ENCODE measurements around the gene GALNT3. TPM values are rescaled to one million over a fixed set of nuclear protein-coding genes. Genes with fewer than 3 reads are reported as not detected.
A peak's percentile ranks its signal among the peaks of the same experiment; 100 is the strongest.

The GALNT3 gene
- total RNA-seq, 1 donor from 2014 or later = 18.4 TPM

DNA sequence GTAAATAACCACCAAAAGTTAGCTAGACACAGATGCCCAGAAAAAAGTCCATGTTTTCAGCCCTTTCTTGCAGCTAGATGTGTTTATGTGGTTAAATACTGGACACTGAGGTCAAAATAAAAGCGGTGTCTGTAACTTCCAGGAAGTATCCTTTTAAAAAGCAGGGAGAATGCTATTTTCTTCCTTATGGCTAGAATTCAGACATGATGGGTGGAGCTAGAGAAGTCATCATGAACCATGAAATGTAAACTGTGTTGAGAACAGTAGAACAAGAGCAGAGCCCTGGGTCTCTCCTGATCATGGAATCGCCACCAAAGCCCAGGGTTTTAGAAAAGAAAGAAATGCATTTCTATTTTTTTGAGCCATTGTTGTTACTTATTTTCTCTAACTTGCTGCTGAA lies 41.3 kb upstream of the GALNT3 start:
- Mint-ChIP-seq H3K4me3 (ENCODE audit: low read depth) (no peak overlapping the region), H3K4me1 (ENCODE audit: low read depth) (no peaks in the 10 kb centered on the region), H3K27me3 (no peaks in the 10 kb centered on the region), H3K27ac (no peak overlapping the region), H3K9me3 (ENCODE audit: low read depth) (no peaks in the 10 kb centered on the region), H3K36me3 (ENCODE audit: insufficient read depth) (no peaks in the 10 kb centered on the region)
- TF ChIP-seq, protein P1, sequence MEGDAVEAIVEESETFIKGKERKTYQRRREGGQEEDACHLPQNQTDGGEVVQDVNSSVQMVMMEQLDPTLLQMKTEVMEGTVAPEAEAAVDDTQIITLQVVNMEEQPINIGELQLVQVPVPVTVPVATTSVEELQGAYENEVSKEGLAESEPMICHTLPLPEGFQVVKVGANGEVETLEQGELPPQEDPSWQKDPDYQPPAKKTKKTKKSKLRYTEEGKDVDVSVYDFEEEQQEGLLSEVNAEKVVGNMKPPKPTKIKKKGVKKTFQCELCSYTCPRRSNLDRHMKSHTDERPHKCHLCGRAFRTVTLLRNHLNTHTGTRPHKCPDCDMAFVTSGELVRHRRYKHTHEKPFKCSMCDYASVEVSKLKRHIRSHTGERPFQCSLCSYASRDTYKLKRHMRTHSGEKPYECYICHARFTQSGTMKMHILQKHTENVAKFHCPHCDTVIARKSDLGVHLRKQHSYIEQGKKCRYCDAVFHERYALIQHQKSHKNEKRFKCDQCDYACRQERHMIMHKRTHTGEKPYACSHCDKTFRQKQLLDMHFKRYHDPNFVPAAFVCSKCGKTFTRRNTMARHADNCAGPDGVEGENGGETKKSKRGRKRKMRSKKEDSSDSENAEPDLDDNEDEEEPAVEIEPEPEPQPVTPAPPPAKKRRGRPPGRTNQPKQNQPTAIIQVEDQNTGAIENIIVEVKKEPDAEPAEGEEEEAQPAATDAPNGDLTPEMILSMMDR (IDR thresholded peaks at IDR 0.05; ENCODE audit: unreplicated experiment) = no peak
- no peak for DNase-seq (ENCODE audit: low spot score, unreplicated experiment)

DNA sequence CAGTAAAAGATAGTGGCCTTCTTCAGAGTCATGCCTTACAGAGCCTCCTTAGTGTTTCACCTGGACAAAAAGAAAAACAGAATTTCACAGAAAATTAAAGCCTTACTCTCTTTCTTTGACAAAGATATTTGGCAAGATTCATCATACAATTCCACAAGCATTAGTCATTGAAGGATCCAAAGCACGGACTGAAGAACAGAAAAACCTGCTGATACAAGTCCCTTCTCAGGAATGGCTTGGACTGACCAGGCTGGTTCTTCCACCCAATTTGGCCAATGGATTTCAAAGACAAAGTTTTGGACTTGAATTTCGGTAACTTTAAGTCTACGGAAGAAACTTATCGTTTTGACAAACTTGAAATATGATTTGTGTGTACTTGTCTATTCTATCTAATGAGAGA lies 39.1 kb upstream of the GALNT3 start:
- Mint-ChIP-seq H3K36me3 (ENCODE audit: insufficient read depth) (no peaks in the 10 kb centered on the region), H3K27me3 (no peaks in the 10 kb centered on the region), H3K27ac (no peak overlapping the region), H3K9me3 (ENCODE audit: low read depth) (no peaks in the 10 kb centered on the region), H3K4me1 (ENCODE audit: low read depth) (no peaks in the 10 kb centered on the region), H3K4me3 (ENCODE audit: low read depth) (no peak overlapping the region)
- TF ChIP-seq, protein P1 (IDR thresholded peaks at IDR 0.05; ENCODE audit: unreplicated experiment) = no peak
- DNase-seq (ENCODE audit: low spot score, unreplicated experiment) = no peak

DNA sequence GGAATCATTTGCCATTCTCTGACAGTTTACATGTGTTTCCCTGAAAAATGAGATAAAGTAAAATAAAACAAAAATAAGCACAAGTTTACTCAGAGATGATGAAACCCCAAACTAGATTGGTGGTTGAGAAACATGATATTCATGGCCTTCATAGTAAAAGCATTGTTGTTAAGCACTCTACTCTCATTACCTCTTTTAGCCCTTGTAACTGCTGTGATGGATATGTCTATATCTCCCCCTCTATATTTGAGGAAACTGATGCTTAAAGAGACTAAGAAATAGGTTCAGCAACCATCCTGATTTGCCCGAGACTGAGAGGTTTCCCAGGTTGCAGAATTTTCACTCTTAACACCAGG lies 33.9 kb upstream of the GALNT3 start:
- H3K9me3 Mint-ChIP-seq (ENCODE audit: low read depth) = no peaks in the 10 kb centered on the region
- DNase-seq (ENCODE audit: low spot score, unreplicated experiment) = no peak
- H3K4me1 Mint-ChIP-seq (ENCODE audit: low read depth) = peaks cover 5% of the 10 kb centered on the region
- no peak overlapping the region for H3K27ac Mint-ChIP-seq
- no peaks in the 10 kb centered on the region for H3K36me3 Mint-ChIP-seq (ENCODE audit: insufficient read depth)
- TF ChIP-seq, protein P1 (IDR thresholded peaks at IDR 0.05; ENCODE audit: unreplicated experiment) = no peak
- H3K4me3 Mint-ChIP-seq (ENCODE audit: low read depth) = no peak overlapping the region
- H3K27me3 Mint-ChIP-seq = no peaks in the 10 kb centered on the region

DNA sequence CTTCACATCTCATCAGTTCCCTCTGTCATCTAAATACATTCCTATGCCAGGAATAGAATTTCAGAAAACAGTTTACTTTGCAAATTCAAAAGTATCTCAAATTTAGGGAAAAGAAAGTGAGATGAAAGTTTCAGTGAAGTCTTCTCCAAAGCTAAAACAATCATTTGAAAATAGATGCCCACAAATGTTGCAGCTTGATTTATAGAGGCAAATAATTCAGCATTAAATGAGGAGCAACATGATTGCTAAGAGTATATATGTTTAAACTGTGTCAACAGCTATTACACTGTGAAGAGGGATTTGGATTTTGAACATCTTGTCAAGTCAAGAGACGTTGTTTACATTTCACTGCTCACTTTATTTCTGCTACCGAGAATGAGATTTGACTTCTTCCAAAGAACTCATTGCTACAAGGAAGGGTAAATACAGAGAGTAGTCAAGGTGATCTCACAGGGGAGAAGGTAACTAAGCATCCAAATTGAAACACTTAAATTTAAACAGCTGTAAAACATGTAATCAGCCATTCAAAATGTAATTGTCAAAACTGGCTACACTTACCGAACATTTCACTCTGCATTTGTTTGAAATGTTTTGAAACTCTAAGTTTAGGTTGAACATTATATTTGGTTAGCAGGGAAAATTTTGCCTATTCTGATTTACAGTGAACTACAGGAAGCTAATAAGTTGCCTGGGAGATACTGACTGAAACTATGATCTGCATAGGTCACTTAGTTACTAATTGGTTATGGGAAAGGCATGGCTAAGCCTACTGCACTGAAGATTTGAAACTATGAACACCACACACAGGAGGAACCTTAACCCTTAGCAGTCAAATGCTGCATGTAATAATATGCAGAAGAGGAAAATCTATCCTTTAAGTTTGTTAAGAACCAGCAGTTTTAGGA lies 33.2 kb upstream of the GALNT3 start:
- Mint-ChIP-seq H3K36me3 (ENCODE audit: insufficient read depth) (no peaks in the 10 kb centered on the region), H3K27ac (no peak overlapping the region), H3K4me1 (ENCODE audit: low read depth) (peaks cover 5% of the 10 kb centered on the region), H3K27me3 (no peaks in the 10 kb centered on the region), H3K4me3 (ENCODE audit: low read depth) (no peak overlapping the region), H3K9me3 (ENCODE audit: low read depth) (no peaks in the 10 kb centered on the region)
- no peak for DNase-seq (ENCODE audit: low spot score, unreplicated experiment)
- TF ChIP-seq, protein P1 (IDR thresholded peaks at IDR 0.05; ENCODE audit: unreplicated experiment) = no peak

DNA sequence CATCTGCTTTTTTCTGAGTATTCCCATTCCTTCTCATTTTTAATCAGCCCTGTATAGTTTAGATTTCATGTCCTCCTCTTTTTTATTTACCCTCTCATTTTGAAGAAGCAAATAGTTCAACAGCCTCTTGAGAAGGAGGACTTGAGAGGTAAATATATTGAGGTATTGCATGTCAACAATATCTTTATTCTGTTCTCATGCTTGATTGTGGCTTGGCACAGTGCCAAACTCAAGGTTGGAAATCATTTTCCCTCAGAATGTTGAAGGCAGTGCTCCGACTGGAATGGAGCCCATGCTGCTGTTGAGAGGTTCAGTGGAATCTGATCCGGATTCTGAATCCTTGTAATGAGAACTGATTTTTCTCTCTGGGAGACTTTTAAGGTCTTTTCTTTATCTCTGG lies 31.0 kb upstream of the GALNT3 start:
- Mint-ChIP-seq H3K4me3 (ENCODE audit: low read depth) (no peak overlapping the region), H3K27ac (peak overlapping the region; percentile 22), H3K9me3 (ENCODE audit: low read depth) (no peaks in the 10 kb centered on the region), H3K4me1 (ENCODE audit: low read depth) (peaks cover 5% of the 10 kb centered on the region), H3K27me3 (no peaks in the 10 kb centered on the region), H3K36me3 (ENCODE audit: insufficient read depth) (no peaks in the 10 kb centered on the region)
- TF ChIP-seq, protein P1 (IDR thresholded peaks at IDR 0.05; ENCODE audit: unreplicated experiment) = no peak
- no peak for DNase-seq (ENCODE audit: low spot score, unreplicated experiment)
